Measurements from ENCODE around the gene DNAJC11.
"Not testable (repeated sequence)": the region's sequence is repeated elsewhere in the genome, so short reads cannot be mapped to it uniquely, and the experiment has no call there.

Gene DNAJC11

GRCh38 chr1:6703016-6703415 lies 1.4 kb upstream of the DNAJC11 start:
- H3K4me2 ChIP-seq, result no peak overlapping the region
- H4K20me1 ChIP-seq, result peaks cover 0 to 35% (median 23%) of the 10 kb centered on the region in 11 experiments; a peak in 16 of 22 replicates
- no peak for TF ChIP-seq Cebpa-rat (IDR thresholded peaks at IDR 0.05)
- peaks cover 14 to 26% (median 18%) of the 10 kb centered on the region in 10 experiments for H3K4me1 ChIP-seq
- H3K4me3 ChIP-seq, result no peak overlapping the region
- H3K9ac ChIP-seq, result no peak overlapping the region
- H3K9me3 ChIP-seq (replicated peaks in 1 of 11), result 0 out of 22 replicates have a peak, but pooled peaks cover 0 to 3% (median 0%) of the 10 kb centered on the region in 11 experiments
- H3K27ac ChIP-seq, result no peak overlapping the region
- H3K27me3 ChIP-seq, result no peaks in the 10 kb centered on the region
- H3K36me3 ChIP-seq, result peaks cover 0 to 19% (median 11%) of the 10 kb centered on the region in 11 experiments; a peak in 11 of 22 replicates

- peak overlapping the region; percentile 87 to 98 (median 95) for H3K27ac ChIP-seq
- peaks cover 7 to 39% (median 24%) of the 10 kb centered on the region in 11 experiments; a peak in 20 of 22 replicates for H3K36me3 ChIP-seq
- H3K4me1 ChIP-seq, result peaks cover 14 to 30% (median 19%) of the 10 kb centered on the region in 10 experiments
These were observed 671 bp downstream of the DNAJC11 start for GRCh38 chr1:6700853-6701436.

DNA sequence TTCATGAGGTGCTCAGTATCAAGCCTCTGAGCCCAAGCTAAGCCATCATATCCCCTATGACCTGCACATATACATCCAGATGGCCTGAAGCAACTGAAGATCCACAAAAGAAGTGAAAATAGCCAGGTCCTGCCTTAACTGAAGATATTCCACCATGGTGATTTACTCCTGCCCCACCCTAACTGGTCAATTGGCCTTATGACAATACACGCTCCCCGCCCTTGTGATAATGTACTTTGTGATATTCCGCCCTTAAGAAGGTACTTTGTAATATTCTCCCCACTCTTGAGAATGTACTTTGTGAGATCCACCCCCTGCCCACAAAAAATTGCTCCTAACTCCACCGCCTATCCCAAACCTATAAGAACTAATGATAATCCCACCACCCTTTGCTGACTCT lies 1.7 kb downstream of the DNAJC11 start:
- peak overlapping the region; percentile 85 to 100 (median 94) for H3K4me2 ChIP-seq
- H3K4me1 ChIP-seq, result peaks cover 14 to 30% (median 19%) of the 10 kb centered on the region in 10 experiments
- not testable (repeated sequence) for H3K27ac ChIP-seq; H3K9me3 ChIP-seq (replicated peaks in 1 of 11); H3K27me3 ChIP-seq
- H3K36me3 ChIP-seq, result peaks cover 11 to 49% (median 30%) of the 10 kb centered on the region in 11 experiments; a peak in 20 of 22 replicates
- peak overlapping the region in 9 of 11 experiments; percentile 94 to 99 (median 97); a peak in 17 of 22 replicates for H3K9ac ChIP-seq
- H3K4me3 ChIP-seq, result peak overlapping the region in 8 of 10 experiments; percentile 87 to 100 (median 98); a peak in 12 of 20 replicates
- H4K20me1 ChIP-seq, result peaks cover 6 to 66% (median 54%) of the 10 kb centered on the region in 11 experiments; a peak in 20 of 22 replicates

More at GRCh38 chr1:6700853-6701436, 671 bp downstream of the DNAJC11 start:
- Histone ChIP-seq H3K9ac (peak overlapping the region; percentile 91 to 99 (median 97)), H3K4me2 (peak overlapping the region; percentile 85 to 100 (median 94)), H3K9me3 (replicated peaks in 1 of 11) (0 out of 22 replicates have a peak, but pooled peaks cover 0 to 3% (median 0%) of the 10 kb centered on the region in 11 experiments), H3K27me3 (no peaks in the 10 kb centered on the region), H3K4me3 (peak overlapping the region; percentile 87 to 100 (median 96)), H4K20me1 (peaks cover 0 to 56% (median 44%) of the 10 kb centered on the region in 11 experiments; a peak in 20 of 22 replicates)
- no peak for TF ChIP-seq Cebpa-rat (IDR thresholded peaks at IDR 0.05)

GRCh38 chr1:6695868-6696267 lies 5.7 kb downstream of the DNAJC11 start:
- H3K4me1 ChIP-seq, result peaks cover 14 to 24% (median 19%) of the 10 kb centered on the region in 10 experiments
- no peak for TF ChIP-seq Cebpa-rat (IDR thresholded peaks at IDR 0.05)
- H3K27ac ChIP-seq, result no peak overlapping the region
- no peak overlapping the region for H3K9ac ChIP-seq
- H3K4me2 ChIP-seq, result no peak overlapping the region
- H3K9me3 ChIP-seq (replicated peaks in 1 of 11), result no peaks in the 10 kb centered on the region
- H3K36me3 ChIP-seq, result peaks cover 24 to 87% (median 51%) of the 10 kb centered on the region in 11 experiments; a peak in 21 of 22 replicates
- no peak overlapping the region for H3K4me3 ChIP-seq
- peaks cover 11 to 100% (median 94%) of the 10 kb centered on the region in 11 experiments; a peak in 21 of 22 replicates for H4K20me1 ChIP-seq
- H3K27me3 ChIP-seq, result no peaks in the 10 kb centered on the region

GRCh38 chr1:6694121-6694713 lies 7.4 kb downstream of the DNAJC11 start:
- H4K20me1 ChIP-seq, result peaks cover 13 to 100% (median 97%) of the 10 kb centered on the region in 11 experiments; a peak in 21 of 22 replicates
- no peak overlapping the region for H3K27ac ChIP-seq
- TF ChIP-seq Cebpa-rat (IDR thresholded peaks at IDR 0.05), result no peak
- no peaks in the 10 kb centered on the region for H3K9me3 ChIP-seq (replicated peaks in 1 of 11)
- no peaks in the 10 kb centered on the region for H3K27me3 ChIP-seq
- H3K4me1 ChIP-seq, result peaks cover 0 to 10% (median 6%) of the 10 kb centered on the region in 10 experiments; a peak in 8 of 20 replicates
- no peak overlapping the region for H3K4me2 ChIP-seq
- no peak overlapping the region for H3K4me3 ChIP-seq
- H3K36me3 ChIP-seq, result peaks cover 24 to 92% (median 51%) of the 10 kb centered on the region in 11 experiments; a peak in 21 of 22 replicates
- no peak overlapping the region for H3K9ac ChIP-seq

DNA sequence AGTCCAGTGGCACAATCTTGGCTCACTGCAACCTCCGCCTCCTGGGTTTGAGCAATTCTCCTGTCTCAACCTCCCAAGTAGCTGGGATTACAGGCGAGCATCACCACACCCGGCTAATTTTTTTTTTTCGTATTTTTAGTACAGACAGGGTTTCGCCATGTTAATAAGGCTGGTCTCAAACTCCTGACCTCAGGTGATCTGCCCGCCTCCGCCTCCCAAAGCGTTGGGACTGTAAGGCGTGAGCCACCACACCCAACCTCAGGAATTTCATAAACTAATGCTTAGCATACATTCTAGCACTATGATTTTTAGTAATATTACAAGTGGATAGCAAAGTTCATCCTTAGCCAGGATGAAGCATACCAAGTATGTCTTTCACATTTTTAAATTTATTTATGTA lies 8.7 kb downstream of the DNAJC11 start:
- TF ChIP-seq Cebpa-rat (IDR thresholded peaks at IDR 0.05), result no peak
- no peaks in the 10 kb centered on the region for H3K9me3 ChIP-seq (replicated peaks in 1 of 11)

GRCh38 chr1:6691507-6691906 lies 10.1 kb downstream of the DNAJC11 start:
- Histone ChIP-seq H3K27ac (no peak overlapping the region), H3K4me3 (no peak overlapping the region), H3K36me3 (peaks cover 16 to 93% (median 38%) of the 10 kb centered on the region in 11 experiments; a peak in 21 of 22 replicates), H3K27me3 (no peaks in the 10 kb centered on the region), H3K4me2 (no peak overlapping the region), H3K9ac (no peak overlapping the region), H3K4me1 (peaks cover 0 to 13% (median 0%) of the 10 kb centered on the region in 10 experiments; a peak in 5 of 20 replicates), H4K20me1 (peaks cover 14 to 100% (median 97%) of the 10 kb centered on the region in 11 experiments; a peak in 21 of 22 replicates), H3K9me3 (replicated peaks in 1 of 11) (no peaks in the 10 kb centered on the region)
- TF ChIP-seq Cebpa-rat (IDR thresholded peaks at IDR 0.05), result no peak

More for the DNA sequence above, 8.7 kb downstream of the DNAJC11 start:
- Histone ChIP-seq H3K27me3 (no peaks in the 10 kb centered on the region), H4K20me1 (peaks cover 14 to 100% (median 97%) of the 10 kb centered on the region in 11 experiments; a peak in 21 of 22 replicates), H3K36me3 (peaks cover 24 to 92% (median 46%) of the 10 kb centered on the region in 11 experiments; a peak in 21 of 22 replicates), H3K4me3 (no peak overlapping the region), H3K4me2 (no peak overlapping the region), H3K9ac (no peak overlapping the region), H3K4me1 (peaks cover 0 to 13% (median 4%) of the 10 kb centered on the region in 10 experiments; a peak in 5 of 20 replicates), H3K27ac (no peak overlapping the region)

DNA sequence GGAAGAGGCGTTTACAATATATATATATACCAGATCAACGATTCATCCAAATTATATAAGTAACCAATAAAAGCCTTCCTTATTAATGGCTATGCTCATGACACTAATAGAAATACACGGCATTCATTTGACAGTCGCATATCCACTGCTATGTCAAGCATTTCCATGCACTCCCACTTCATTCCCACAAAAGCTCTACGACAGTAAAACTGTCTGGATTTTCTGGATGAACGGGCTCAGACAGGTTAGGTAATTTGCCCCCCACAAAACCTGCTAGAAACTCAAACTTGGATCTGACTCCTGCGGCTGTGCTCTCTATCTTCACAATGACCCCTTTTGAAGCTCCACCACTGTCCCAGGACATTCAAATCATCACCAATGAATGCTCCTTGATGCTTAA lies 11.4 kb downstream of the DNAJC11 start:
- H3K9me3 ChIP-seq (replicated peaks in 1 of 11), result no peaks in the 10 kb centered on the region
- peaks cover 0 to 13% (median 0%) of the 10 kb centered on the region in 10 experiments; a peak in 5 of 20 replicates for H3K4me1 ChIP-seq
- no peak for TF ChIP-seq Cebpa-rat (IDR thresholded peaks at IDR 0.05)
- H3K9ac ChIP-seq, result no peak overlapping the region
- no peak overlapping the region for H3K4me3 ChIP-seq
- no peaks in the 10 kb centered on the region for H3K27me3 ChIP-seq
- no peak overlapping the region for H3K4me2 ChIP-seq
- H4K20me1 ChIP-seq, result peaks cover 8 to 100% (median 94%) of the 10 kb centered on the region in 11 experiments; a peak in 21 of 22 replicates
- peaks cover 16 to 90% (median 33%) of the 10 kb centered on the region in 11 experiments; a peak in 21 of 22 replicates for H3K36me3 ChIP-seq
- H3K27ac ChIP-seq, result no peak overlapping the region

DNA sequence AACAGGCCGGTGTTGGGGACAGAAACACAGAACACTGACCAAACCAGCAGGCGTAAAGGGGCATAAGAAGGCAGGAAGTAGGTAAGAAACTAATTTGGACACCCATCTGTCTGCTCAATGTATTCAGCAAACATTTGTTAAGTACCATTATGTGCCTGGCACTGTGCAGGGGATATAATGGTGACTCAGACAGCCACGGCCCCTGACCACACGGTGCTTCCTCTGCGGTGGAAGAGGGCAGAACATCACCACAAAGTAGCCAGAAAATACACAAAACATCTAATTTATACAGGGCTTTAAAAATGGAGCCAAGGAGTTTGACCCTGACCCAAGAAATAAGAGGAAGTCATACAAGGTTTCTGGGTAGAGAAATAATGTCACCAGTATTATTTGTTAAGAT lies 12.9 kb downstream of the DNAJC11 start:
- Histone ChIP-seq H3K36me3 (peaks cover 15 to 89% (median 31%) of the 10 kb centered on the region in 11 experiments; a peak in 21 of 22 replicates), H3K9ac (no peak overlapping the region), H3K4me1 (peaks cover 0 to 13% (median 0%) of the 10 kb centered on the region in 10 experiments; a peak in 5 of 20 replicates), H3K4me2 (no peak overlapping the region), H4K20me1 (peaks cover 8 to 100% (median 90%) of the 10 kb centered on the region in 11 experiments; a peak in 21 of 22 replicates), H3K27ac (no peak overlapping the region), H3K9me3 (replicated peaks in 1 of 11) (no peaks in the 10 kb centered on the region), H3K27me3 (no peaks in the 10 kb centered on the region), H3K4me3 (no peak overlapping the region)
- TF ChIP-seq Cebpa-rat (IDR thresholded peaks at IDR 0.05), result no peak

All from BLaER1 treated with 17β-estradiol and CSF1 and Interleukin-3, amounts not matched to agents 10 nM and 100 nM (cell line).